Measurements from ENCODE around the gene CECR2.

DNA sequence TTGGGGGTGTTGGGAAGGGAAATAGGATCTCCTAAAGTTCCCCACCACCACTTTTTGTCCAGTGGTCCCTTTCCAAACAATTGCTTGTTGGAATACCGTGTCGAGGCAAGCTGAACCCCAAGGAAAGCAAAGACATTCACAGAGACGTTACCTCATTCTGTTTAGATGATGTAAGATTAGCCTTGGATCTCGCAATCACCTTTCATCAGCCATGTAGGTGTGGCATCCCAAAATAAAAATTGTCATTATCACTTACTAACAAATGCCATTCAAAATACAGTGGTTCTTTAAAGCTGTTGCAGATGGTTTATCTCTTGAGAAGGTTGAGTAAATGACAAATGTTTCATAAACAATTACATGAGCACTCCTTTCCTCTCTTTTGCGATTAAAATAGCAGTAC lies 107.6 kb downstream of the CECR2 start:
- TF ChIP-seq, protein P1, sequence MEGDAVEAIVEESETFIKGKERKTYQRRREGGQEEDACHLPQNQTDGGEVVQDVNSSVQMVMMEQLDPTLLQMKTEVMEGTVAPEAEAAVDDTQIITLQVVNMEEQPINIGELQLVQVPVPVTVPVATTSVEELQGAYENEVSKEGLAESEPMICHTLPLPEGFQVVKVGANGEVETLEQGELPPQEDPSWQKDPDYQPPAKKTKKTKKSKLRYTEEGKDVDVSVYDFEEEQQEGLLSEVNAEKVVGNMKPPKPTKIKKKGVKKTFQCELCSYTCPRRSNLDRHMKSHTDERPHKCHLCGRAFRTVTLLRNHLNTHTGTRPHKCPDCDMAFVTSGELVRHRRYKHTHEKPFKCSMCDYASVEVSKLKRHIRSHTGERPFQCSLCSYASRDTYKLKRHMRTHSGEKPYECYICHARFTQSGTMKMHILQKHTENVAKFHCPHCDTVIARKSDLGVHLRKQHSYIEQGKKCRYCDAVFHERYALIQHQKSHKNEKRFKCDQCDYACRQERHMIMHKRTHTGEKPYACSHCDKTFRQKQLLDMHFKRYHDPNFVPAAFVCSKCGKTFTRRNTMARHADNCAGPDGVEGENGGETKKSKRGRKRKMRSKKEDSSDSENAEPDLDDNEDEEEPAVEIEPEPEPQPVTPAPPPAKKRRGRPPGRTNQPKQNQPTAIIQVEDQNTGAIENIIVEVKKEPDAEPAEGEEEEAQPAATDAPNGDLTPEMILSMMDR (IDR thresholded peaks at IDR 0.05) = no peak
- TF ChIP-seq SIN3A (IDR thresholded peaks at IDR 0.05; ENCODE audit: borderline replicate concordance, insufficient read depth, low read depth, low read length) = no peak
